Spleen (tissue), 7 donors: Measurements from ENCODE around the gene BDH1.

Experiments
- POLR2A ChIP-seq, 3 donors: fragments of 450-650 bp; IDR thresholded peaks; one replicate each; pipeline ENCODE4 v1.5.1; 2017; ENCODE audit warnings: antibody characterized with exemption in 3 of 3, mild to moderate bottlenecking in 1 of 3
- POLR2AphosphoS5 ChIP-seq, 3 donors: sonication (generic); formaldehyde crosslinking; IDR thresholded peaks; one replicate each; pipeline ENCODE4 v1.5.1; 2017; ENCODE audit warnings: antibody characterized with exemption in 3 of 3
- TF ChIP-seq, protein P1 (sequence below), 11 experiments: fragments of 200-600 bp in 7 of 11; fragments of 450-650 bp in 4 of 11; sonication (generic) in 4 of 11; IDR thresholded peaks in 8 of 11; conservative IDR thresholded peaks in 3 of 11; 1 replicate in 7 of 11; 2 replicates in 4 of 11; pipeline versions ENCODE4 v1.4.0 to v1.8.0; 2016 to 2021; ENCODE audit warnings: antibody characterized with exemption in 11 of 11, inconsistent platforms in 4 of 11, mild to moderate bottlenecking in 1 of 11
- donor health status: DM: no; HTN: no; CAD: no; lungs with moderate emphysema.
- donor health status: DM: no; HTN: no; CAD: no.
- donor health status: DM: no; HTN: no; CAD: no.

DNA sequence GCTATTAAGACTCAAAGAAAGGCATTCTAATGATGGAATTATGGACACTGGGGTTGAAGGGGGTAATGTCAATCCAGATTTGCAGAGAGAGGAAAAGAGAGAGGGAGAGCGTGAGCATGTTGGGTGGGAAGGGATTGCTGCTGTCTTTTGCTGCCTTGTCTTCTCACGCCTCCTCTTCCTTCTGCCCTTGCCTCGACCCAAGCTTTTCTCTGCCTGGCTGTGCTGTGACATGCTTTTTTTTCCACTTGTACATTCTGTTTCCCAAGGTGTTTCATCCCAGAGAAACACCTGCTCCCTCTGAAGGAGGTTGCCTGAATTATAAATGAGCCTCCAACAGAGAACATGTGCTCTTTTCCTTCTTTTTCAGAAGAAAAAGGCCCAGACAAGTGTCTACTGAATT, 80.3 kb downstream of the BDH1 start:
- no peak for TF ChIP-seq POLR2A (IDR thresholded peaks at IDR 0.05)
- TF ChIP-seq, protein P1, sequence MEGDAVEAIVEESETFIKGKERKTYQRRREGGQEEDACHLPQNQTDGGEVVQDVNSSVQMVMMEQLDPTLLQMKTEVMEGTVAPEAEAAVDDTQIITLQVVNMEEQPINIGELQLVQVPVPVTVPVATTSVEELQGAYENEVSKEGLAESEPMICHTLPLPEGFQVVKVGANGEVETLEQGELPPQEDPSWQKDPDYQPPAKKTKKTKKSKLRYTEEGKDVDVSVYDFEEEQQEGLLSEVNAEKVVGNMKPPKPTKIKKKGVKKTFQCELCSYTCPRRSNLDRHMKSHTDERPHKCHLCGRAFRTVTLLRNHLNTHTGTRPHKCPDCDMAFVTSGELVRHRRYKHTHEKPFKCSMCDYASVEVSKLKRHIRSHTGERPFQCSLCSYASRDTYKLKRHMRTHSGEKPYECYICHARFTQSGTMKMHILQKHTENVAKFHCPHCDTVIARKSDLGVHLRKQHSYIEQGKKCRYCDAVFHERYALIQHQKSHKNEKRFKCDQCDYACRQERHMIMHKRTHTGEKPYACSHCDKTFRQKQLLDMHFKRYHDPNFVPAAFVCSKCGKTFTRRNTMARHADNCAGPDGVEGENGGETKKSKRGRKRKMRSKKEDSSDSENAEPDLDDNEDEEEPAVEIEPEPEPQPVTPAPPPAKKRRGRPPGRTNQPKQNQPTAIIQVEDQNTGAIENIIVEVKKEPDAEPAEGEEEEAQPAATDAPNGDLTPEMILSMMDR (IDR thresholded peaks at IDR 0.05 in 8 of 11, conservative IDR thresholded peaks at IDR 0.05 in 3 of 11) = no peak
- TF ChIP-seq POLR2AphosphoS5 (IDR thresholded peaks at IDR 0.05) = no peak
